ENCODE data around the gene STX18. TPM values are rescaled to one million over a fixed set of nuclear protein-coding genes. Genes with fewer than 3 reads are reported as not detected.

STX18 gene
- total and polyA plus RNA-seq, 4 donors = 10.2 to 17.1 (median 12.4) TPM

DNA sequence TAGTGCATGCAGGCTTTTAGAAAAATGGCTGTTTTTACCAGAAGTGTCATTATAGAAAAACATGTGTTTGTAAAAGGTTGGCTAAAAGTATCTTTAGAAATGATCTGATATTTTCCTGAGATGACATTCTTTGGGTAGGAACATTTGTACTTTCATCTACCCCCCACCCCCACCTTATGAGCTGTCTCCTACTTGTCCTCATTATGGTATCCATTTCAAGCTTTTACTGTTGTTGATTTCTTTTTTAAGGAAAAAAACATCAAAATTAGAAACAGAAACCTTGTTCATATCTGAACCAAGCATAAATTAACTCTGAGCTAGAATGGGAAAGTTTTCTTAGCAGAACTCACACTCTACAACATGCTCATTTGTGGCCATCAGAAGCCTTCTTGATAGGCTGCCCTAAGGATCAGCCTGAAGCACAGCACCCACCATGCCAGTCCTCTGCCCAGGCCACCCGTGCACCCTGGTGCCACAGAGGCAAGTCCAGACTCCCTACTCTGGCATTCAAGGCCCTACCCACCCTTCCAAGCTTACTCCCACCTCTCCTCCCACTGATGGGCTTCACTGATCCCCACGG, 105.5 kb downstream of the STX18 start:
- no peak for TF ChIP-seq NR2F2 (IDR thresholded peaks at IDR 0.05)
- TF ChIP-seq, protein P1, sequence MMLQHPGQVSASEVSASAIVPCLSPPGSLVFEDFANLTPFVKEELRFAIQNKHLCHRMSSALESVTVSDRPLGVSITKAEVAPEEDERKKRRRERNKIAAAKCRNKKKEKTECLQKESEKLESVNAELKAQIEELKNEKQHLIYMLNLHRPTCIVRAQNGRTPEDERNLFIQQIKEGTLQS (IDR thresholded peaks at IDR 0.05) = no peak
- TF ChIP-seq SP1 (IDR thresholded peaks at IDR 0.05) = no peak
- TF ChIP-seq GABPA (IDR thresholded peaks at IDR 0.05 in 1 of 2, conservative IDR thresholded peaks at IDR 0.05 in 1 of 2) = no peak
- TF ChIP-seq, protein P2, sequence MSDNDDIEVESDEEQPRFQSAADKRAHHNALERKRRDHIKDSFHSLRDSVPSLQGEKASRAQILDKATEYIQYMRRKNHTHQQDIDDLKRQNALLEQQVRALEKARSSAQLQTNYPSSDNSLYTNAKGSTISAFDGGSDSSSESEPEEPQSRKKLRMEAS (IDR thresholded peaks at IDR 0.05) = no peak
- no peak for TF ChIP-seq RXRA (IDR thresholded peaks at IDR 0.05)
- no peak for TF ChIP-seq JUND (IDR thresholded peaks at IDR 0.05)
- no peak for TF ChIP-seq HNF4A (conservative IDR thresholded peaks at IDR 0.05)
- TF ChIP-seq EGR1 (IDR thresholded peaks at IDR 0.05; ENCODE audit: low read depth in 2 of 2) = no peak
- TF ChIP-seq, protein P3, sequence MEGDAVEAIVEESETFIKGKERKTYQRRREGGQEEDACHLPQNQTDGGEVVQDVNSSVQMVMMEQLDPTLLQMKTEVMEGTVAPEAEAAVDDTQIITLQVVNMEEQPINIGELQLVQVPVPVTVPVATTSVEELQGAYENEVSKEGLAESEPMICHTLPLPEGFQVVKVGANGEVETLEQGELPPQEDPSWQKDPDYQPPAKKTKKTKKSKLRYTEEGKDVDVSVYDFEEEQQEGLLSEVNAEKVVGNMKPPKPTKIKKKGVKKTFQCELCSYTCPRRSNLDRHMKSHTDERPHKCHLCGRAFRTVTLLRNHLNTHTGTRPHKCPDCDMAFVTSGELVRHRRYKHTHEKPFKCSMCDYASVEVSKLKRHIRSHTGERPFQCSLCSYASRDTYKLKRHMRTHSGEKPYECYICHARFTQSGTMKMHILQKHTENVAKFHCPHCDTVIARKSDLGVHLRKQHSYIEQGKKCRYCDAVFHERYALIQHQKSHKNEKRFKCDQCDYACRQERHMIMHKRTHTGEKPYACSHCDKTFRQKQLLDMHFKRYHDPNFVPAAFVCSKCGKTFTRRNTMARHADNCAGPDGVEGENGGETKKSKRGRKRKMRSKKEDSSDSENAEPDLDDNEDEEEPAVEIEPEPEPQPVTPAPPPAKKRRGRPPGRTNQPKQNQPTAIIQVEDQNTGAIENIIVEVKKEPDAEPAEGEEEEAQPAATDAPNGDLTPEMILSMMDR (IDR thresholded peaks at IDR 0.05; ENCODE audit: low read depth, low read length, missing input control) = no peak
- TF ChIP-seq FOXA2 (IDR thresholded peaks at IDR 0.05) = no peak
- no peak for TF ChIP-seq HNF4G (IDR thresholded peaks at IDR 0.05)
- no peak for TF ChIP-seq RAD21 (IDR thresholded peaks at IDR 0.05)
- no peak for TF ChIP-seq YY1 (IDR thresholded peaks at IDR 0.05)
- TF ChIP-seq, protein P4, sequence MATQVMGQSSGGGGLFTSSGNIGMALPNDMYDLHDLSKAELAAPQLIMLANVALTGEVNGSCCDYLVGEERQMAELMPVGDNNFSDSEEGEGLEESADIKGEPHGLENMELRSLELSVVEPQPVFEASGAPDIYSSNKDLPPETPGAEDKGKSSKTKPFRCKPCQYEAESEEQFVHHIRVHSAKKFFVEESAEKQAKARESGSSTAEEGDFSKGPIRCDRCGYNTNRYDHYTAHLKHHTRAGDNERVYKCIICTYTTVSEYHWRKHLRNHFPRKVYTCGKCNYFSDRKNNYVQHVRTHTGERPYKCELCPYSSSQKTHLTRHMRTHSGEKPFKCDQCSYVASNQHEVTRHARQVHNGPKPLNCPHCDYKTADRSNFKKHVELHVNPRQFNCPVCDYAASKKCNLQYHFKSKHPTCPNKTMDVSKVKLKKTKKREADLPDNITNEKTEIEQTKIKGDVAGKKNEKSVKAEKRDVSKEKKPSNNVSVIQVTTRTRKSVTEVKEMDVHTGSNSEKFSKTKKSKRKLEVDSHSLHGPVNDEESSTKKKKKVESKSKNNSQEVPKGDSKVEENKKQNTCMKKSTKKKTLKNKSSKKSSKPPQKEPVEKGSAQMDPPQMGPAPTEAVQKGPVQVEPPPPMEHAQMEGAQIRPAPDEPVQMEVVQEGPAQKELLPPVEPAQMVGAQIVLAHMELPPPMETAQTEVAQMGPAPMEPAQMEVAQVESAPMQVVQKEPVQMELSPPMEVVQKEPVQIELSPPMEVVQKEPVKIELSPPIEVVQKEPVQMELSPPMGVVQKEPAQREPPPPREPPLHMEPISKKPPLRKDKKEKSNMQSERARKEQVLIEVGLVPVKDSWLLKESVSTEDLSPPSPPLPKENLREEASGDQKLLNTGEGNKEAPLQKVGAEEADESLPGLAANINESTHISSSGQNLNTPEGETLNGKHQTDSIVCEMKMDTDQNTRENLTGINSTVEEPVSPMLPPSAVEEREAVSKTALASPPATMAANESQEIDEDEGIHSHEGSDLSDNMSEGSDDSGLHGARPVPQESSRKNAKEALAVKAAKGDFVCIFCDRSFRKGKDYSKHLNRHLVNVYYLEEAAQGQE (IDR thresholded peaks at IDR 0.05) = no peak
- TF ChIP-seq TAF1 (conservative IDR thresholded peaks at IDR 0.05) = no peak
- TF ChIP-seq, protein P5, sequence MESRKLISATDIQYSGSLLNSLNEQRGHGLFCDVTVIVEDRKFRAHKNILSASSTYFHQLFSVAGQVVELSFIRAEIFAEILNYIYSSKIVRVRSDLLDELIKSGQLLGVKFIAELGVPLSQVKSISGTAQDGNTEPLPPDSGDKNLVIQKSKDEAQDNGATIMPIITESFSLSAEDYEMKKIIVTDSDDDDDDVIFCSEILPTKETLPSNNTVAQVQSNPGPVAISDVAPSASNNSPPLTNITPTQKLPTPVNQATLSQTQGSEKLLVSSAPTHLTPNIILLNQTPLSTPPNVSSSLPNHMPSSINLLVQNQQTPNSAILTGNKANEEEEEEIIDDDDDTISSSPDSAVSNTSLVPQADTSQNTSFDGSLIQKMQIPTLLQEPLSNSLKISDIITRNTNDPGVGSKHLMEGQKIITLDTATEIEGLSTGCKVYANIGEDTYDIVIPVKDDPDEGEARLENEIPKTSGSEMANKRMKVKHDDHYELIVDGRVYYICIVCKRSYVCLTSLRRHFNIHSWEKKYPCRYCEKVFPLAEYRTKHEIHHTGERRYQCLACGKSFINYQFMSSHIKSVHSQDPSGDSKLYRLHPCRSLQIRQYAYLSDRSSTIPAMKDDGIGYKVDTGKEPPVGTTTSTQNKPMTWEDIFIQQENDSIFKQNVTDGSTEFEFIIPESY (IDR thresholded peaks at IDR 0.05) = no peak
- TF ChIP-seq FOXA1 (IDR thresholded peaks at IDR 0.05) = no peak
- H3K36me3 ChIP-seq (ENCODE audit: control insufficient read depth in 4 of 4, insufficient read depth in 3 of 4, low read depth in 1 of 4, low read length in 3 of 4) = peaks cover 4 to 42% (median 31%) of the 10 kb centered on the region in 4 donors
- no peak overlapping the region for H3K4me3 ChIP-seq (ENCODE audit: low read depth in 1 of 3, low read length in 3 of 3)
- no peaks in the 10 kb centered on the region for H3K9me3 ChIP-seq (ENCODE audit: control insufficient read depth in 4 of 4, low read length in 3 of 4)
- H3K9ac ChIP-seq (ENCODE audit: low read depth in 1 of 2, low read length in 2 of 2) = no peak overlapping the region
- no peaks in the 10 kb centered on the region for H3K4me1 ChIP-seq (ENCODE audit: control insufficient read depth in 4 of 4, insufficient read depth in 4 of 4, low read length in 3 of 4)
- over 99% methylated on average over 2 of the region's 2 CpGs for WGBS
- no peaks in the 10 kb centered on the region for H3K27me3 ChIP-seq (ENCODE audit: control insufficient read depth in 4 of 4, insufficient read depth in 4 of 4, low read length in 3 of 4)
- no peak for DNase-seq (ENCODE audit: low spot score)
- no peak overlapping the region for H3K27ac ChIP-seq (ENCODE audit: low read depth in 1 of 2, low read length in 2 of 2)

All from liver (tissue), 9 donors.